ENCODE data around the gene FCGBP.
A peak's percentile ranks its signal among the peaks of the same experiment; 100 is the strongest.
"Not testable (repeated sequence)": the region's sequence is repeated elsewhere in the genome, so short reads cannot be mapped to it uniquely, and the experiment has no call there.

FCGBP gene

GRCh38 chr19:39934584-39935363, at the start of gene FCGBP:
FCGBP (minus strand) TSS chr19:39934634.
- no peak for DNase-seq (ENCODE audit: extremely low read depth in 1 of 2, low read depth in 1 of 2)

GRCh38 chr19:39983695-39984300, 49.4 kb upstream of the FCGBP start:
- DNase-seq (ENCODE audit: extremely low read depth in 1 of 2, low read depth in 1 of 2) = no peak

GRCh38 chr19:39982883-39983282, 48.4 kb upstream of the FCGBP start:
- DNase-seq (ENCODE audit: extremely low read depth in 1 of 2, low read depth in 1 of 2) = no peak

GRCh38 chr19:39974377-39975155, 40.1 kb upstream of the FCGBP start:
- DNase-seq (ENCODE audit: extremely low read depth in 1 of 2, low read depth in 1 of 2) = no peak

GRCh38 chr19:39971380-39972035, 37.1 kb upstream of the FCGBP start:
- DNase-seq (ENCODE audit: extremely low read depth in 1 of 2, low read depth in 1 of 2) = no peak

- peak; percentile 96 to 97 for DNase-seq (ENCODE audit: extremely low read depth in 1 of 2, low read depth in 1 of 2)
Measured at GRCh38 chr19:39970675-39971379, 36.4 kb upstream of the FCGBP start, which contains the start of gene PSMC4. PSMC4 (plus strand) TSS chr19:39971165; CDS start chr19:39971203, 38 bp downstream.

- no peak for DNase-seq (ENCODE audit: extremely low read depth in 1 of 2, low read depth in 1 of 2)
Measured at GRCh38 chr19:39970425-39970674, 35.9 kb upstream of the FCGBP start.

GRCh38 chr19:39969681-39970424, 35.4 kb upstream of the FCGBP start:
- DNase-seq (ENCODE audit: extremely low read depth in 1 of 2, low read depth in 1 of 2) = no peak

GRCh38 chr19:39969266-39969665, 34.8 kb upstream of the FCGBP start:
- DNase-seq (ENCODE audit: extremely low read depth in 1 of 2, low read depth in 1 of 2) = no peak

GRCh38 chr19:39968789-39969188, 34.4 kb upstream of the FCGBP start:
- DNase-seq (ENCODE audit: extremely low read depth in 1 of 2, low read depth in 1 of 2) = no peak

- DNase-seq (ENCODE audit: extremely low read depth in 1 of 2, low read depth in 1 of 2) = no peak
Measured at GRCh38 chr19:39967561-39967960, 33.1 kb upstream of the FCGBP start.

- no peak for DNase-seq (ENCODE audit: extremely low read depth in 1 of 2, low read depth in 1 of 2)
Measured at GRCh38 chr19:39966617-39967016, 32.2 kb upstream of the FCGBP start.

- no peak for DNase-seq (ENCODE audit: extremely low read depth in 1 of 2, low read depth in 1 of 2)
Measured at GRCh38 chr19:39963898-39964297, 29.5 kb upstream of the FCGBP start.

- DNase-seq (ENCODE audit: extremely low read depth in 1 of 2, low read depth in 1 of 2) = not testable (repeated sequence)
Measured at GRCh38 chr19:39959407-39959806, 25.0 kb upstream of the FCGBP start.

- not testable (repeated sequence) for DNase-seq (ENCODE audit: extremely low read depth in 1 of 2, low read depth in 1 of 2)
Measured at GRCh38 chr19:39958942-39959341, 24.5 kb upstream of the FCGBP start.

- DNase-seq (ENCODE audit: extremely low read depth in 1 of 2, low read depth in 1 of 2) = not testable (repeated sequence)
Measured at GRCh38 chr19:39957886-39958285, 23.5 kb upstream of the FCGBP start.

- no peak for DNase-seq (ENCODE audit: extremely low read depth in 1 of 2, low read depth in 1 of 2)
Measured at GRCh38 chr19:39953915-39954314, 19.5 kb upstream of the FCGBP start.

- no peak for DNase-seq (ENCODE audit: extremely low read depth in 1 of 2, low read depth in 1 of 2)
Measured at GRCh38 chr19:39951686-39952085, 17.3 kb upstream of the FCGBP start.

- no peak for DNase-seq (ENCODE audit: extremely low read depth in 1 of 2, low read depth in 1 of 2)
Measured at GRCh38 chr19:39951065-39951650, 16.7 kb upstream of the FCGBP start.
